ENCODE measurements around the gene ZNRF2.

- TF ChIP-seq CTCF (IDR thresholded peaks at IDR 0.05) = no peak
- no peak for TF ChIP-seq POLR2AphosphoS5 (IDR thresholded peaks at IDR 0.05; ENCODE audit: low read depth, low read length)
- TF ChIP-seq SIN3A (IDR thresholded peaks at IDR 0.05; ENCODE audit: borderline replicate concordance, insufficient read depth, low read depth, low read length) = no peak
- TF ChIP-seq TCF7L2 (IDR thresholded peaks at IDR 0.05; ENCODE audit: low read depth, low read length) = no peak
Measured at GRCh38 chr7:30254248-30254647, 30.1 kb upstream of the ZNRF2 start.

Data from Panc1 (cell line).